HL-60 (cell line): ENCODE data around the gene SPATS2L.

ENCODE experiments used
- DNase-seq, 2 experiments: peaks; one replicate each; pipeline ENCODE4 v3.0.0-alpha.2; 2010 to 2020; ENCODE audit warnings: low read depth in 1 of 2, low spot score in 1 of 2
- H3K27ac ChIP-seq: fragments of 250-450 bp; sonication (Bioruptor Pico); replicated peaks from 2 replicates; pipeline ENCODE4 v1.5.1; 2020; ENCODE audit warnings: mild to moderate bottlenecking, moderate library complexity
- H3K27me3 ChIP-seq: fragments of 250-450 bp; sonication (Bioruptor Pico); 2 replicates; pipeline ENCODE4 v1.5.1; 2021; ENCODE audit warnings: mild to moderate bottlenecking, moderate library complexity; ENCODE audit not compliant: insufficient read depth, poor library complexity, severe bottlenecking
- H3K4me3 ChIP-seq: replicated peaks from 2 replicates; pipeline ENCODE4 v1.5.1; 2011; ENCODE audit warnings: mild to moderate bottlenecking, control low read depth, low read length; ENCODE audit not compliant: insufficient read depth
- CTCF ChIP-seq: IDR thresholded peaks from one replicate; pipeline ENCODE4 v1.5.1; 2011; ENCODE audit warnings: low read length, control low read depth, inconsistent platforms; ENCODE audit not compliant: insufficient read depth
- GABPA ChIP-seq: IDR thresholded peaks from 2 replicates; pipeline ENCODE4 v1.6.1; 2012; ENCODE audit warnings: low read depth
- POLR2AphosphoS5 ChIP-seq: IDR thresholded peaks from 2 replicates; pipeline ENCODE4 v1.6.1; 2012; ENCODE audit warnings: low read depth
- REST ChIP-seq: IDR thresholded peaks from 2 replicates; pipeline ENCODE4 v1.6.1; 2012; ENCODE audit warnings: low read depth; ENCODE audit not compliant: insufficient replicate concordance
- SPI1 ChIP-seq: IDR thresholded peaks from 2 replicates; pipeline ENCODE4 v1.6.1; 2012; ENCODE audit warnings: low read depth, mild to moderate bottlenecking, borderline replicate concordance

The SPATS2L gene

GRCh38 chr2:200297100-200297499 lies 9.4 kb upstream of the SPATS2L start:
- TF ChIP-seq REST (no peak), POLR2AphosphoS5 (no peak), GABPA (no peak), SPI1 (no peak), CTCF (no peak)
- no peak overlapping the region for H3K27ac ChIP-seq
- no peak for DNase-seq
- H3K4me3 ChIP-seq, result no peak overlapping the region
- peaks cover 13% of the 10 kb centered on the region for H3K27me3 ChIP-seq

- no peak for DNase-seq
- no peak overlapping the region for H3K4me3 ChIP-seq
- H3K27me3 ChIP-seq, result peaks cover 13% of the 10 kb centered on the region
- TF ChIP-seq GABPA (no peak), POLR2AphosphoS5 (no peak), SPI1 (no peak), REST (no peak), CTCF (no peak)
- no peak overlapping the region for H3K27ac ChIP-seq
These were observed 8.5 kb upstream of the SPATS2L start for GRCh38 chr2:200297989-200298388.

GRCh38 chr2:200298816-200299215 lies 7.7 kb upstream of the SPATS2L start:
- no peak for DNase-seq
- Histone ChIP-seq H3K27ac (no peak overlapping the region), H3K27me3 (peaks cover 13% of the 10 kb centered on the region), H3K4me3 (no peak overlapping the region)
- TF ChIP-seq SPI1 (no peak), CTCF (no peak), REST (no peak)
